Measurements from ENCODE around the gene CTDSPL.

The CTDSPL gene

GRCh38 chr3:37826933-37827332 lies 34.7 kb upstream of the CTDSPL start:
- DNase-seq (ENCODE audit: low spot score), result no peak
- TF ChIP-seq CTCF (IDR thresholded peaks at IDR 0.05; ENCODE audit: extremely low read depth, insufficient read depth, missing control alignments), result no peak
- in situ Hi-C loops (cut with MboI; ENCODE audit: low pct_unique_long_range_greater_than_20kb, low sequenced_read_pairs, unreplicated experiment), result no loop called here

GRCh38 chr3:37832480-37832879 lies 29.2 kb upstream of the CTDSPL start:
- no peak for TF ChIP-seq CTCF (IDR thresholded peaks at IDR 0.05; ENCODE audit: extremely low read depth, insufficient read depth, missing control alignments)
- in situ Hi-C loops (cut with MboI; ENCODE audit: low pct_unique_long_range_greater_than_20kb, low sequenced_read_pairs, unreplicated experiment), result no loop called here
- DNase-seq (ENCODE audit: low spot score), result no peak

DNA sequence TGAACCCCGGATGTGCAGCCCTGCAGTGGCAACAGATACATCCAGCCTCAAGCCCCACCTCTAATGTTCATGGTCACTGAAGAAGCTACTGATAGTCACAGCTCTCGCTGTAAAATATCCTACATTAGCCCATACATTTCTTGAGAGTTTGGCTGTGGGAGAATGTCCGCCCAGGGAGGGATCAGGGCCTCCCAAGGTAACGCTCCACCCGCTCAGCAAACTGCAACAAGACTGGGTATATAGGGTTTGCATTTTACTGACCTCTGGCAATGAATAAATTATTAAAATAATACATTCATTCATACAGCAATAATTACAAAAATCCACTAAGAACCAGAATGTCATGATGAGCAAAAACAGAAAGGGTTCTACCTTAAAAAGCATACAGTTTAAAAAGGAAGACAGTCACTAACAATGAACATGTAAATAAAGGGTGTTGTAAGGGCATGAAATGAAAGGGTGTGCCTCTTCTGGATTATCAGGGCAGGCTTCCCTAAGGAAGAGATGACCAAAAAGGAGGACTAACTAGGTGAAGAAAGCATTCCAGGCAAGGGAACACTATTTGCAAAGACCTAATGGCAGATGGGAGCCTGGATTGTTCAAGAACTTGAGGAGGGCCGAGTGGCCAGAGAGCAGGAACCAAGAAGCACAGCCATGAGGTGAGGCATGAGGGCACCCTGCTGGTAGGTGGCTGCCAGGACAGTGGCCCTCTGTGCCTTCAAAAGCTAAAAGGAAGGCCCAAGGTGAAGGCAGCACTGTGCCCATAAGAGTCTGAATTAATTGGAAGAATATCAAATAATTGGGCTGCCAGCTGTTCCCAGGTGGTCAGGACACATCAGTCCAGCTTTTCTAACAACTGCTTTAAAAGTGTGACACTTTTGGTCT lies 28.1 kb upstream of the CTDSPL start:
- peak; percentile 10 for TF ChIP-seq CTCF (IDR thresholded peaks at IDR 0.05; ENCODE audit: extremely low read depth, insufficient read depth, missing control alignments)
- DNase-seq (ENCODE audit: low spot score), result no peak
- in situ Hi-C loops (cut with MboI; ENCODE audit: low pct_unique_long_range_greater_than_20kb, low sequenced_read_pairs, unreplicated experiment), result no loop called here

GRCh38 chr3:37836589-37836988 lies 25.1 kb upstream of the CTDSPL start:
- no peak for DNase-seq (ENCODE audit: low spot score)
- in situ Hi-C loops (cut with MboI; ENCODE audit: low pct_unique_long_range_greater_than_20kb, low sequenced_read_pairs, unreplicated experiment), result no loop called here
- no peak for TF ChIP-seq CTCF (IDR thresholded peaks at IDR 0.05; ENCODE audit: extremely low read depth, insufficient read depth, missing control alignments)

DNA sequence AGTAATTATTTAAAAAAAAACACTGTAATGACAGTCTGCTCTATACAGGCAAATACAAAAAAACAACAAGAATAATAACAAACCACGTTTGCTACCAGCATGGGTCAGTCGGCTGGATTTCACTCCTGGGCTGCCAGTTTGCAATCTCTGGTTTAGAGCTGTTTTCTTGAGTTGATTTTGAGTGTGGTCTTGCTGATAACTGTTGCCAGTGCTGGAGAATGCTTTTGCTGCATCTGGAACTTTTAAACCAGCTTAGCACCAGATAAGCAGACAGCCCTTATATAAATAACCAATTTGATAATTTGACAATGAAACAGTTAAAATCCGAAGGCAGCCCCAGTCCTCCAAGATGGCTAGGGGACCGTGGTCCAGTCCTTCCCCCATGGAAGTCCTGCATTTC lies 14.0 kb upstream of the CTDSPL start:
- TF ChIP-seq CTCF (IDR thresholded peaks at IDR 0.05; ENCODE audit: extremely low read depth, insufficient read depth, missing control alignments), result no peak
- DNase-seq (ENCODE audit: low spot score), result no peak
- in situ Hi-C loops (cut with MboI; ENCODE audit: low pct_unique_long_range_greater_than_20kb, low sequenced_read_pairs, unreplicated experiment), result no loop called here

DNA sequence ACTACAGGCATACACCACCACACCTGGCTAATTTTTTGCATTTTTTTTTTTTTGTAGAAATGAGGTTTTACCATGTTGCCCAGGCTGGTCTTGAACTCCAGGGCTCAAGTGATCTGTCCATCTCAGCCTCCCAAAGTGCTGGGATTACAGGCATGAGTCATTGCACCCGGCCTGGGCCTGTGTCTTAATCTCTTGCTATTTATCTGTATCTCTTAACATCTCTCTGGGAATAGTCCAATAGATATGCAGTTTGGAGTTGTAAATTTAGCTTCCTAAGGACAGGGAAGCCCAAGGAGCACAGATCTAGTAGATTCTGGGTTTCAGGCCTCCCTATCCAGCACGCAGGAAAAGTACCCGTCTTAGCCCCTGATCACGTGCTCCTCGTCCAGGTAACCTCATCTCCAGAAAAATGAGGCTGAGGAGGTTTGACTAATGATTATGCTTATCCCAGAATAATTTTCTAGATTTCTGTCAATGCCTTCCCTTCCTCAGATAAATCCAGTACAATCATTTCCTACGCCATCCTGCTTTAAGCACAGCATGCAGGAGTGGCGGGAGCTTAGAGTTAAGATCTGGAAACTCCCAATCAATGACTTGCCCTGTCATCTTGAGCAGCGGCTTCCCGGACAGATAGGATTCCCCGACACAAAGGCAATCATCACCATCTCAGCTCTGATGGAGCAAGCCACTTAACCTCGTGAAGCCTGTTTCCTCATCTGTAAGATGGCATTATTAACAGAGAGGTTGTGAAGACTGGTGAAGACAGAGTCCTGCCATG lies 12.3 kb upstream of the CTDSPL start:
- in situ Hi-C loops (cut with MboI; ENCODE audit: low pct_unique_long_range_greater_than_20kb, low sequenced_read_pairs, unreplicated experiment), result no loop called here
- no peak for TF ChIP-seq CTCF (IDR thresholded peaks at IDR 0.05; ENCODE audit: extremely low read depth, insufficient read depth, missing control alignments)
- no peak for DNase-seq (ENCODE audit: low spot score)

Measured in GM13977 (cell line).